Esophagus squamous epithelium (tissue), 4 donors: ENCODE results near the gene ZDHHC14.

ENCODE experiments used
- POLR2A ChIP-seq, 4 donors: fragments of 450-650 bp; IDR thresholded peaks; one replicate each; pipeline ENCODE4 v1.6.1; 2017; ENCODE audit warnings: antibody characterized with exemption in 4 of 4, mild to moderate bottlenecking in 4 of 4, moderate library complexity in 3 of 4
- TF ChIP-seq, protein P1 (sequence below), 6 experiments: fragments of 450-650 bp in 4 of 6; fragments of 200-600 bp in 2 of 6; sonication (generic) in 2 of 6; IDR thresholded peaks; one replicate each; pipeline ENCODE4 v1.5.1; 2016 to 2019; ENCODE audit warnings: antibody characterized with exemption in 6 of 6, mild to moderate bottlenecking in 4 of 6, moderate library complexity in 4 of 6

DNA sequence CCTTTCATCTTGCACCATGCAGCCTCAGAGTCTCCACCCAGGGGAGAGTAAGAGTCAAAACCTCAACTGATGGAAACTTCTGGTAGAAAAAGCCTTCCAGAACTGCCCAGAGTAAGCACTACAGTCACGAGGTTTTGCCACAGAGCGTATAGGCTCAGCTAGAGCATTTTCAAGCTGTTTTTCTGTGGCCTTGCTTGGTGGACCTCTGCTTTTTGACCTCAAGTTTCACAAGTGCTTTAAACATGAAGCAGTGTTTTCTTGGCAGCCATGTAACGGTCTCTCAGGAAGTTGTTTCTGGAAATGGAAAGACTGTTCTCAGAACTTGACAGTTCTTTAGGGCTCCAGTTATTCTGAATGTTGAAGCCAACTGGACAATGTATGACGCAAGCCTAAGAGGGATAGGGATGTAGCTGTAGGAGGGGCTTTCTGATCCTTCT is 146.5 kb downstream of the ZDHHC14 start:
- no peak for TF ChIP-seq POLR2A (IDR thresholded peaks at IDR 0.05)
- TF ChIP-seq, protein P1, sequence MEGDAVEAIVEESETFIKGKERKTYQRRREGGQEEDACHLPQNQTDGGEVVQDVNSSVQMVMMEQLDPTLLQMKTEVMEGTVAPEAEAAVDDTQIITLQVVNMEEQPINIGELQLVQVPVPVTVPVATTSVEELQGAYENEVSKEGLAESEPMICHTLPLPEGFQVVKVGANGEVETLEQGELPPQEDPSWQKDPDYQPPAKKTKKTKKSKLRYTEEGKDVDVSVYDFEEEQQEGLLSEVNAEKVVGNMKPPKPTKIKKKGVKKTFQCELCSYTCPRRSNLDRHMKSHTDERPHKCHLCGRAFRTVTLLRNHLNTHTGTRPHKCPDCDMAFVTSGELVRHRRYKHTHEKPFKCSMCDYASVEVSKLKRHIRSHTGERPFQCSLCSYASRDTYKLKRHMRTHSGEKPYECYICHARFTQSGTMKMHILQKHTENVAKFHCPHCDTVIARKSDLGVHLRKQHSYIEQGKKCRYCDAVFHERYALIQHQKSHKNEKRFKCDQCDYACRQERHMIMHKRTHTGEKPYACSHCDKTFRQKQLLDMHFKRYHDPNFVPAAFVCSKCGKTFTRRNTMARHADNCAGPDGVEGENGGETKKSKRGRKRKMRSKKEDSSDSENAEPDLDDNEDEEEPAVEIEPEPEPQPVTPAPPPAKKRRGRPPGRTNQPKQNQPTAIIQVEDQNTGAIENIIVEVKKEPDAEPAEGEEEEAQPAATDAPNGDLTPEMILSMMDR (IDR thresholded peaks at IDR 0.05): no peak
